ENCODE measurements around the gene CXCL16. TPM values are rescaled to one million over a fixed set of nuclear protein-coding genes. Genes with fewer than 3 reads are reported as not detected.

The CXCL16 gene
- total and polyA plus RNA-seq, 2 of the 13 experiments (the other 11 are each of a cell fraction or from before 2014, with no cell fraction given), result 9.4 to 101 TPM

GRCh38 chr17:4788807-4789700 lies 49.3 kb upstream of the CXCL16 start, which contains the start of gene GLTPD2 (continued):
- TF ChIP-seq, protein P1, sequence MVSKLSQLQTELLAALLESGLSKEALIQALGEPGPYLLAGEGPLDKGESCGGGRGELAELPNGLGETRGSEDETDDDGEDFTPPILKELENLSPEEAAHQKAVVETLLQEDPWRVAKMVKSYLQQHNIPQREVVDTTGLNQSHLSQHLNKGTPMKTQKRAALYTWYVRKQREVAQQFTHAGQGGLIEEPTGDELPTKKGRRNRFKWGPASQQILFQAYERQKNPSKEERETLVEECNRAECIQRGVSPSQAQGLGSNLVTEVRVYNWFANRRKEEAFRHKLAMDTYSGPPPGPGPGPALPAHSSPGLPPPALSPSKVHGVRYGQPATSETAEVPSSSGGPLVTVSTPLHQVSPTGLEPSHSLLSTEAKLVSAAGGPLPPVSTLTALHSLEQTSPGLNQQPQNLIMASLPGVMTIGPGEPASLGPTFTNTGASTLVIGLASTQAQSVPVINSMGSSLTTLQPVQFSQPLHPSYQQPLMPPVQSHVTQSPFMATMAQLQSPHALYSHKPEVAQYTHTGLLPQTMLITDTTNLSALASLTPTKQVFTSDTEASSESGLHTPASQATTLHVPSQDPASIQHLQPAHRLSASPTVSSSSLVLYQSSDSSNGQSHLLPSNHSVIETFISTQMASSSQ (IDR thresholded peaks at IDR 0.05; ENCODE audit: low read depth), result peak; percentile 99
- TF ChIP-seq, protein P1 (CRISPR knock-in tag; IDR thresholded peaks at IDR 0.05; ENCODE audit: borderline replicate concordance), result peak; percentile 99
- TF ChIP-seq, protein P2, sequence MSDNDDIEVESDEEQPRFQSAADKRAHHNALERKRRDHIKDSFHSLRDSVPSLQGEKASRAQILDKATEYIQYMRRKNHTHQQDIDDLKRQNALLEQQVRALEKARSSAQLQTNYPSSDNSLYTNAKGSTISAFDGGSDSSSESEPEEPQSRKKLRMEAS (IDR thresholded peaks at IDR 0.05), result peak; percentile 78
- no peak for TF ChIP-seq DR1 (CRISPR knock-in tag; IDR thresholded peaks at IDR 0.05)
- no peak for TF ChIP-seq ZNF775 (CRISPR knock-in tag; IDR thresholded peaks at IDR 0.05; ENCODE audit: borderline replicate concordance)
- TF ChIP-seq HMGXB3 (CRISPR knock-in tag; IDR thresholded peaks at IDR 0.05; ENCODE audit: borderline replicate concordance), result peak; percentile 49; the same call in 1 of the 2 replicates
- TF ChIP-seq RNF2 (conservative IDR thresholded peaks at IDR 0.05; ENCODE audit: low read depth), result no peak
- TF ChIP-seq IKZF4 (CRISPR knock-in tag; IDR thresholded peaks at IDR 0.05; ENCODE audit: borderline replicate concordance, low read depth, not compliant biosample characterization), result no peak
- peak; percentile 74; the same call in 1 of the 2 replicates for TF ChIP-seq SIN3A (IDR thresholded peaks at IDR 0.05; ENCODE audit: borderline replicate concordance, low read depth, low read length)
- TF ChIP-seq ZNF235 (CRISPR knock-in tag; IDR thresholded peaks at IDR 0.05; ENCODE audit: borderline replicate concordance), result no peak
- TF ChIP-seq, protein P3, sequence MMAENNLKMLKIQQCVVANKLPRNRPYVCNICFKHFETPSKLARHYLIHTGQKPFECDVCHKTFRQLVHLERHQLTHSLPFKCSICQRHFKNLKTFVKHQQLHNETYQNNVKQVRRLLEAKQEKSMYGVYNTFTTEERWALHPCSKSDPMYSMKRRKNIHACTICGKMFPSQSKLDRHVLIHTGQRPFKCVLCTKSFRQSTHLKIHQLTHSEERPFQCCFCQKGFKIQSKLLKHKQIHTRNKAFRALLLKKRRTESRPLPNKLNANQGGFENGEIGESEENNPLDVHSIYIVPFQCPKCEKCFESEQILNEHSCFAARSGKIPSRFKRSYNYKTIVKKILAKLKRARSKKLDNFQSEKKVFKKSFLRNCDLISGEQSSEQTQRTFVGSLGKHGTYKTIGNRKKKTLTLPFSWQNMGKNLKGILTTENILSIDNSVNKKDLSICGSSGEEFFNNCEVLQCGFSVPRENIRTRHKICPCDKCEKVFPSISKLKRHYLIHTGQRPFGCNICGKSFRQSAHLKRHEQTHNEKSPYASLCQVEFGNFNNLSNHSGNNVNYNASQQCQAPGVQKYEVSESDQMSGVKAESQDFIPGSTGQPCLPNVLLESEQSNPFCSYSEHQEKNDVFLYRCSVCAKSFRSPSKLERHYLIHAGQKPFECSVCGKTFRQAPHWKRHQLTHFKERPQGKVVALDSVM (CRISPR knock-in tag; IDR thresholded peaks at IDR 0.05), result no peak; the same call in 1 of the 2 replicates
- TF ChIP-seq ZNF512B (CRISPR knock-in tag; IDR thresholded peaks at IDR 0.05; ENCODE audit: borderline replicate concordance), result 0 out of 2 replicates have a peak, but pooled peaks have one; percentile 34

Measured in HepG2 (cell line).